ENCODE data around the gene DLG3. TPM values are rescaled to one million over a fixed set of nuclear protein-coding genes. Genes with fewer than 3 reads are reported as not detected.
A peak's percentile ranks its signal among the peaks of the same experiment; 100 is the strongest.

DLG3 gene
- total RNA-seq, 1 experiment from 2014 or later, result 24.6 TPM

DNA sequence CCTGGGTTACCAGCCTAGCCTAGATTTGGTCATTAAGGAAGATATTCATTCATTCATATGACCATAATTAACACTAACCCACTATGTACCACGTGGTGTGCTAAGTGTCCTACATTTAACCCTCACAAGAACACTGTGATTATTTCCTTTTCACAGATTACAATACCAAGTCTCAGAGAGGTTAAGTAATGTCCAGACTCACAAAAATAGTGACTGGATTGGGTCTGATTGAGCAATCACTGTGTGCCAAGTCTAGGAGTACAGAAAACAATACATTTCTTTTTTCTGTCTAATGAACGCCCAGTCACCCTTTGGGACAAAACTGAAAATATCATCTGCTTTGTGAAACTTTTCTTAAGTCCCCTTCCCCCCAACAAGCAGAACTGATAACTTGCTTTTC is 7.6 kb upstream of the DLG3 start:
- DNase-seq (ENCODE audit: extremely low read depth, low read depth), result no peak

- no peak for DNase-seq (ENCODE audit: extremely low read depth, low read depth)
Observed at GRCh38 chrX:70437921-70438665, 6.5 kb upstream of the DLG3 start.

DNA sequence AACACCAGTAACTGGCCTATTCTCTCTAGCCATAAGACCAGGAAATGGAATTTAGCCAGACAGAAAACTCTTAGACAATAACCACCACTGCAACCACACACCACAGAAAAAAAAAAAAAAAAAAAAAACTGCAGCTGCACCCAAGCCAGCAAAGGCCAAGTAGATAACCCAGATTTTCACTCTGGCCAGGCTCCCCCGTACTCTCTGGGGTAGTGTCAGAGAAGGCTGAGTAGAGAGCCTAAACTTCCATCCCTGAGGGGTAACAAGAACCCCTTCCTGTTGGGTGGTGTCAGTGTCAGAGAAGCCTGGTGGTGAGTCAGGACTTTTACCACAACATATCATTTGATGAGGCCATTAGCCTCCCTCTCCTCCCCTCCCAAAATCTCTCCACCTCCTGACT is 5.6 kb upstream of the DLG3 start:
- DNase-seq (ENCODE audit: extremely low read depth, low read depth), result no peak

DNA sequence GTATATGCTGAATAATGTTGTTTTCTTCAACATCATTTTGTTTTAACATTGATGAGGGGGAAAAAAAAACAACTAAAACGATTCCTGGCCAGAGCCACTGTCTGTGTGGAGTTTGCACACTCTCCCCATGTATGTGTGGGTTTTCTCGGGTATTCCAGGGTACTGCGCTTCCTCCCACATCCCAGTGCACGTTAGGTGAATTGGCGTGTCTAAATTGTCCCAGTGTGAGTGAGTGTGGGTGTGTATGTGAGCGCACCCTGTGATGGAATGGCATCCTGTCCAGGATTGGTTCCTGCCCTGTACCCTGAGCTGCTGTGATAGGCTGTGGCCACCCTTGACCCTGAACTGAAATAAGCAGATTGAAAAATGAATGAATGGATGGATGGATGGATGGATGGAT is 2.4 kb upstream of the DLG3 start:
- no peak for DNase-seq (ENCODE audit: extremely low read depth, low read depth)

DNA sequence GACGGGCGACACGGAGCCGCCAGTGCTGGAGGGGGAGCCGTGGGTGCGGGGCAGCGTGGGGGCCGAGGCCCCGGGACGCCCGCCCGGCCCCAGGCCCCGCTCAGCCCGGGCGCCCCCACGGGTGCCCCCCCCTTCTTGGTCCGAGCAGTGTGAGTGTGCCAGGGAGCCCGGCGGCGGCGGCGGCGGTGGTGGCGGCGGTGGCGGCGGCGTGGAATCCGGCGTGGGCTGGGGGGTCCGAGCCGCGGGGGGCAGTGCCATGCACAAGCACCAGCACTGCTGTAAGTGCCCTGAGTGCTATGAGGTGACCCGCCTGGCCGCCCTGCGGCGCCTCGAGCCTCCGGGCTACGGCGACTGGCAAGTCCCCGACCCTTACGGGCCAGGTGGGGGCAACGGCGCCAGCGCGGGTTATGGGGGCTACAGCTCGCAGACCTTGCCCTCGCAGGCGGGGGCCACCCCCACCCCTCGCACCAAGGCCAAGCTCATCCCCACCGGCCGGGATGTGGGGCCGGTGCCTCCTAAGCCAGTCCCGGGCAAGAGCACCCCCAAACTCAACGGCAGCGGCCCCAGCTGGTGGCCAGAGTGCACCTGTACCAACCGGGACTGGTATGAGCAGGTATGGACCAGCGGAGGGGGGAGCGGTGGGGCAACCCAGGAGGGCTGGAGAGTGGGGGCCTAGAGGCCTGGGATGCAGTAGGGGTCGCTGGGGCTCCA is 466 bp downstream of the DLG3 start:
- DNase-seq (ENCODE audit: extremely low read depth, low read depth), result no peak

DNA sequence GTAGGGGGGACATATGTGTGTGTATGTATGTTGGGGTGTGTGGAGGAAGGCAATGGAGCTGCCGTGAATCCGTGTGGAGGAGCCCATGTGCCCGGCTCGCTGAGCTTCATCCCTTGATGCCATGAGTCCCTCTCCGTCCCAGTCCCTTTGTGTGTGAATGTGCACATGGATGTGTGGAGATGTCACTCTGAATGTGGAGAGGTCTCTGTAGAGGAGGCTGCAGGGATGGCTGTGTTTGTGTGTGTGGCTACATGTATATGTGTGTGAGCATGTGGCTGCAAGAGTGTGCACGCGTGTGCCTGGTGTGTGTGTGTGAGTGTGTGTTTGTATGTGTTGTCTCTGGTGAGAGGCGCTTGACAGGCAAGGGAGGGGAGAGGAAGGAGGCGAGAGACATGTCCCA is 1.3 kb downstream of the DLG3 start:
- no peak for DNase-seq (ENCODE audit: extremely low read depth, low read depth)

GRCh38 chrX:70446380-70447350 is 2.0 kb downstream of the DLG3 start:
- DNase-seq (ENCODE audit: extremely low read depth, low read depth), result no peak

DNA sequence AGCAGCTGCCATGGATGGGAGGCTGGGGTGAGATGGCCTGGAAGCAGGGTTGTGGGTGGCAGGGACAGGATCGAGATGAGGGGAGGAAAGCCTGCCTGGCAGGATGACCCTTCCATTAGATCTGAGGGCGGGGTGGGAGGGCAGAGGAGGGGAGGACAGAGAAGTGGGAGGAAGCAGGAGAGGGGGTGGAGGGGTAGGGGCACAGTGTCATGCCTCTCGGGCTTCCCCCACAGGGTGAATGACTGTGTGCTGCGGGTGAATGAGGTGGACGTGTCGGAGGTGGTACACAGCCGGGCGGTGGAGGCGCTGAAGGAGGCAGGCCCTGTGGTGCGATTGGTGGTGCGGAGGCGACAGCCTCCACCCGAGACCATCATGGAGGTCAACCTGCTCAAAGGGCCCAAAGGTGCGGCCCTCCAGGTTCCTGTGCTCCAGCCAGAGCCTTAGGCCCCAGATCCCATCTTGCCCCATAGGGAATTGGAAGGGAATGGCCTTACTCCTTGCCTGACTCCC is 4.9 kb downstream of the DLG3 start:
- no peak for DNase-seq (ENCODE audit: extremely low read depth, low read depth)

DNA sequence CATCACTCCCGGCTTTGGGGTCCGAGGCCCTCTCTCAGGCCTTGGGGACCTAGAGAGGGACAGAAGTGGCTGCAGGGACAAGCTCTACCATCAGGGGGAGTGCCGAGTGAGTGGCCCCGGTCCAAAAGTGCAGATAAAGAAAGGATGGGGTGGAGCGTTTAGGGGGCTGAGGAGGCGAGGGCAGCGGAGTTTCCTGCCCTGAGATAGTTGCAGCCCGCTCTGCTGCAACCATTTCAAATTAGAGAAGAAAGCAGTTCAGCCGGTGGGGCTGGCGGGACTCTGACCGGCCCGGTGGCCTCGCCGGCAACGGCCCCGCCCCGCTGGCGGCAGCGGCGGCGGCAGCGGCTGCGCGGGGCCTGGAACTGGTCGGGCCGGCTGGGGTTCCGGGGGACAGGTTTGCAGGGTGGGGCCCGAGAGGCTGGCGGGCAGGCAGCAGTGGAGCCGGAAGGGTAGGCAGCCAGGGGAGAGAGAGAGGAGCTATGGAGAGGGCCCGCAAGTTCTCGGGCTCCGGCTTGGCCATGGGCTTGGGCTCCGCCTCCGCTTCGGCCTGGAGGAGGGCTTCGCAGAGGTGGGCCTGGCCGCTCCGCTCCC is 7.6 kb downstream of the DLG3 start:
- peak; percentile 49 for DNase-seq (ENCODE audit: extremely low read depth, low read depth)

DNA sequence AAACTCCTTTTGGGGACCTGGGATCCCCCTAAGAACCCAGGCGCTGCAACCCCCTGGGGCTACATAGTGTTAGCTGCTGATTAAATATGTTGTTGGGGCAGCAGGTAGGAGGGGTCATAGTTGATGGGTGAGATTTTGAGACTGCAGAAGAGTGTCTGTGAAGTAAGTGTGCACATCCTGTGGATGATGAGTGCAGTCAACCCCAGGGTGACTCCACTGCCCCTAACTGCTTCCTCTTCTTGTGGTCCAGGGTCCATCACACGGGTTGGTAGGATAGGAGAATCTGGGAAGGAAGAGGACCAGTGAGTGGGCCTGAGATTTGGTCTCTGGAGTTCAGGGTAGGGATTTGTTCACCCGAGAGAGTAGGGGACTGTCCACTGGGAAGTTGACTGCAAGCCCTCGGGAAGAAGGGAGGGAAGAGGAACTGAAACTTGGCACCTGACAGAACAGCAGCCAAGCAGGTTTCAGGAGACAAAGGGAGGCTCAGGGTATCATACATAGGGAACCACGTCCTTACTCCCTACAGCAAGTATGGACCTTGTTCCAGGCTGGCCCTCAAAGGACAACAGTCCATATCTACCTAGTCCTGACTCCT is 8.5 kb downstream of the DLG3 start:
- no peak for DNase-seq (ENCODE audit: extremely low read depth, low read depth)

DNA sequence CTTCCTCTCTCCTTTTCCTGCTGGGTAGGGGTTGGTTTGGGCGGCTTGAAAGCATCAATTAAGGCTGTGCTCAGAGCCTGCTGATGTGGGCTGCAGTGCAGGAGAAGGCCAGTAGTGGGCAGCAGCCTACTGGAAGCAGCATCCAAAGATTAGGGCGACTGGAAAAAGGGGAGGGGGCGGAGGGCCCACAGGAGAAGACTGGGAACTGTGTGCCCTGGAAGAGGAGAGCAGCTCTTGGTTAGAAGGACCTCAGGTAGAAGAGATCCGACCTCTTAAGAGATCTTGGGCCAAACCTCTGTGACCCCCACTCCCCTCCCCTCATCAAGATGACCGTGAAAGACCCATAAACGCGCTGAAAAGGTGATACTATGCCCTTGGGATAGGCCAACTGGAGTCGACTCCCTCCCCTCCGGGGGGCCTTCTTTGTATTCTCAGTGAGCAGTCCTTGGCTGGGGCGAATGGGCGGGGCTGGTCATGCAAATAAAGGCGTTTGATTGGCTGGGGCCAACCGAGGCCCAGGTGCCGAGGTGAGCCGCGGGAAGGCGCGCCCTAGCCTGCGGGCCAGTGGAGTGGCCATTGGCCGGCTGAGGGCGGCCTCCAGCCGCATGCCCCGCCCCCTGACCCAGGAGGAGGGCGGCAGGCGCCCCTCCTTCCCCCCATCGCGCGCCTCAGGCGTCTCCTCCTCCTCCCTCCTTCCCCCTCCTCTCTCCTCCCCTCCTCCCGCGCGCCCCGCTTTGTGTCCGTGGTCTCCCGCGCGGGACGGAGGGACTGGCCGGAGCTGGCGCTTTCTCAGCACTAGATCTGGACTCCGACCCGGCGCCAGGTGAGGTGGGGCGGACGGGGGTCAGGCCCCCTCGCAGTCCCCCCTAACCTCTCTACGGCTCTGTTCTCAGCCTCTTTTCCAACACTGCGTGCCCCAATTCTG is 10.1 kb downstream of the DLG3 start:
- peak; percentile 68 for DNase-seq (ENCODE audit: extremely low read depth, low read depth)

GRCh38 chrX:70455366-70456202 is 10.9 kb downstream of the DLG3 start:
- no peak for DNase-seq (ENCODE audit: extremely low read depth, low read depth)

DNA sequence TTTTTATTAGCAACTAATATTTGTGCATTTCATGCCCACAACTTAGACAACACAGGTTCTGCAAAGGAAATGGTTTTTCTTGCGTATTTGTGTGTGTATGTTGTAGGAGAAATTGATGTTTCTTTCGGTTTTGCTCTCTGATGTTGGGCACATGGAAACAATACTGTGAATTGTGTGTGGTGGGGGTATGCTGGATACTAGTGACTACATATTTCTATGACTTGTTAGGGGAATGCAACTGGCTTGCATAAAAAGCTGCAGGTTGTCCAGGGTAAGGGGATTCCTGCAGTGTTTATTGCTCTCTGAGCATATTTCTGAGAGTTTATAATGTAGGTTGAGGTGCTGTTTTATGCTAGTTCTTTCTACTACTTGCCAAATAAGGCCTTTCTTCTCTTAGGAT is 11.6 kb downstream of the DLG3 start:
- no peak for DNase-seq (ENCODE audit: extremely low read depth, low read depth)

- DNase-seq (ENCODE audit: extremely low read depth, low read depth), result no peak
Observed at GRCh38 chrX:70461026-70461425, 16.4 kb downstream of the DLG3 start.

- no peak for DNase-seq (ENCODE audit: extremely low read depth, low read depth)
Observed at GRCh38 chrX:70464051-70464450, 19.4 kb downstream of the DLG3 start.

GRCh38 chrX:70466968-70467367 is 22.3 kb downstream of the DLG3 start:
- no peak for DNase-seq (ENCODE audit: extremely low read depth, low read depth)

- DNase-seq (ENCODE audit: extremely low read depth, low read depth), result no peak
Observed at GRCh38 chrX:70468709-70469108, 24.1 kb downstream of the DLG3 start.

- DNase-seq (ENCODE audit: extremely low read depth, low read depth), result no peak
Observed at GRCh38 chrX:70470850-70471289, 26.2 kb downstream of the DLG3 start.
